MM.1S (cell line): Measurements from ENCODE around the gene GSC.
"Not testable (repeated sequence)": the region's sequence is repeated elsewhere in the genome, so short reads cannot be mapped to it uniquely, and the experiment has no call there.

Experiments used
- DNase-seq: peaks from one replicate; pipeline ENCODE4 v3.0.0-alpha.2; 2015
- H2AFZ ChIP-seq: fragments of 300-600 bp; sonication (generic); 2 replicates; pipeline ENCODE4 v1.6.0; 2016; ENCODE audit warnings: antibody characterized with exemption, low read length
- H3F3A ChIP-seq: fragments of 300-600 bp; sonication (generic); 2 replicates; pipeline ENCODE4 v1.6.1; 2016; ENCODE audit warnings: mild to moderate bottlenecking, antibody characterized with exemption, low read length, moderate library complexity, mixed read lengths; ENCODE audit not compliant: insufficient read depth
- H3K27ac ChIP-seq: fragments of 300-600 bp; sonication (generic); 2 replicates; pipeline ENCODE4 v1.5.1; 2016; ENCODE audit warnings: mild to moderate bottlenecking, low read length
- H3K27me3 ChIP-seq: fragments of 300-600 bp; sonication (generic); replicated peaks from 2 replicates; pipeline ENCODE4 v1.6.0; 2016; ENCODE audit warnings: low read length; ENCODE audit not compliant: insufficient read depth
- H3K36me3 ChIP-seq: fragments of 300-600 bp; sonication (generic); replicated peaks from 2 replicates; pipeline ENCODE4 v1.6.1; 2016; ENCODE audit warnings: mild to moderate bottlenecking, low read length, mixed read lengths; ENCODE audit not compliant: insufficient read depth
- H3K4me1 ChIP-seq: fragments of 300-600 bp; sonication (generic); 2 replicates; pipeline ENCODE4 v1.6.1; 2016; ENCODE audit warnings: low read length, mixed read lengths
- H3K4me2 ChIP-seq: fragments of 300-600 bp; sonication (generic); 2 replicates; pipeline ENCODE4 v1.6.0; 2016; ENCODE audit warnings: low read depth, low read length
- H3K4me3 ChIP-seq: fragments of 300-600 bp; sonication (generic); 2 replicates; pipeline ENCODE4 v1.5.1; 2016; ENCODE audit warnings: low read length, mixed read lengths
- H3K79me2 ChIP-seq: fragments of 300-600 bp; sonication (generic); 2 replicates; pipeline ENCODE4 v1.6.1; 2016; ENCODE audit warnings: mixed run types, low read length, mixed read lengths
- H3K9ac ChIP-seq: fragments of 300-600 bp; sonication (generic); 2 replicates; pipeline ENCODE4 v1.6.1; 2016; ENCODE audit warnings: low read length, mixed read lengths
- H3K9me2 ChIP-seq: fragments of 300-600 bp; sonication (generic); replicated peaks from 2 replicates; pipeline ENCODE4 v1.6.1; 2016; ENCODE audit warnings: mild to moderate bottlenecking, low read length, mixed read lengths; ENCODE audit not compliant: insufficient read depth
- H3K9me3 ChIP-seq: fragments of 300-600 bp; sonication (generic); replicated peaks from 2 replicates; pipeline ENCODE4 v1.6.1; 2016; ENCODE audit warnings: mild to moderate bottlenecking, low read length, mixed read lengths; ENCODE audit not compliant: insufficient read depth
- H4K20me1 ChIP-seq: fragments of 300-600 bp; sonication (generic); 2 replicates; pipeline ENCODE4 v1.6.1; 2016; ENCODE audit warnings: mild to moderate bottlenecking, low read length, moderate library complexity, mixed read lengths; ENCODE audit not compliant: insufficient read depth
- EZH2 ChIP-seq: fragments of 300-600 bp; sonication (generic); optimal IDR thresholded peaks from 2 replicates; pipeline ENCODE3; 2017; ENCODE audit warnings: low read depth, mild to moderate bottlenecking, antibody characterized with exemption, low read length, mixed read lengths
- EZH2phosphoT487 ChIP-seq: fragments of 300-600 bp; sonication (generic); IDR thresholded peaks from 2 replicates; pipeline ENCODE4 v1.6.1; 2018; ENCODE audit warnings: antibody characterized with exemption, low read length
- TF ChIP-seq, protein P1 (sequence below): fragments of 300-600 bp; sonication (generic); IDR thresholded peaks from 2 replicates; pipeline ENCODE4 v1.5.1; 2016; ENCODE audit warnings: antibody characterized with exemption, low read length, mixed read lengths

Gene GSC

DNA sequence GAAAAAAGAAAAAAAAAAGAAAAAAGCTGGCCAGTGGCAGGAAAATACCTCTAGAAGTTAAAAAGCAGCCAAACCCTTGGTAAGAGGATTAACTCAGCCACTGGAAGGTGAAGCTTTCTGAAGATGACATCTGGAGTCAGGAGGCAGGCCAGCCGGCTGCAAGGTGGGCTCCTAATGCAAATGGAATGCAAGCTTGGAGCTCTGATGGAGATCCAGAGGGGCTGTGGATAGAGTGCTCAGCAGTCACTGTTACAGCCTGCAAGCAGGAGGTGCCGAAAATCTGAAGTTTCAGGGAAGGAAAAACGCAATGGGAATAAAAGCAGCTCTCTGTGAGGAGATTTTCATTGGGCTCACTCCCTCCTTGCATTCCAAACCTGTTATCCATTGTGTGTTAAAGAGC is 41.0 kb downstream of the GSC start:
- Histone ChIP-seq H3F3A (no peaks in the 10 kb centered on the region), H3K27me3 (no peaks in the 10 kb centered on the region)

DNA sequence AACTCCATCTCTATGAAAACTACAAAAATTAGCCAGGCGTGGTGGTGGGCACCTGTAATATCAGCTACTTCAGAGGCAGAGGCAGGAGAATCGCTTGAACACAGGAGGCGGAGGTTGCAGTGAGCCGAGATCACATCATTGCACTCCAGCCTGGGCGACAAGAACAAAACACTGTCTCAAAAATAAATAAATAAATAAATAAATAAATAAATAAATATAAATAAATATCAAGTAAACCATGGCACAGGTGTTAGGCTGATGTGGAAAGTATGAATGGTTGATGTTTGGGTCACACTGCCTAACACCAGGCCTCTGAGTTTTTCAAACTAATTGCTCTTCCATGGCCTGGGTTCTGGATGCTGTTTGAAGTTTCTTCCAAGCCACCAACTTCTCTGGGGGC is 41.5 kb downstream of the GSC start:
- not testable (repeated sequence) for H3F3A ChIP-seq, H3K4me3 ChIP-seq, H3K36me3 ChIP-seq, DNase-seq, H3K9me3 ChIP-seq, H3K9ac ChIP-seq, H3K27ac ChIP-seq, H3K27me3 ChIP-seq, H3K79me2 ChIP-seq, H4K20me1 ChIP-seq, H2AFZ ChIP-seq, H3K9me2 ChIP-seq, H3K4me2 ChIP-seq, H3K4me1 ChIP-seq

More for the DNA sequence above, 41.0 kb downstream of the GSC start:
- DNase-seq: no peak
- H3K36me3 ChIP-seq: no peaks in the 10 kb centered on the region
- H3K79me2 ChIP-seq: no peaks in the 10 kb centered on the region
- no peak for TF ChIP-seq EZH2
- TF ChIP-seq EZH2phosphoT487: no peak
- TF ChIP-seq, protein P1, sequence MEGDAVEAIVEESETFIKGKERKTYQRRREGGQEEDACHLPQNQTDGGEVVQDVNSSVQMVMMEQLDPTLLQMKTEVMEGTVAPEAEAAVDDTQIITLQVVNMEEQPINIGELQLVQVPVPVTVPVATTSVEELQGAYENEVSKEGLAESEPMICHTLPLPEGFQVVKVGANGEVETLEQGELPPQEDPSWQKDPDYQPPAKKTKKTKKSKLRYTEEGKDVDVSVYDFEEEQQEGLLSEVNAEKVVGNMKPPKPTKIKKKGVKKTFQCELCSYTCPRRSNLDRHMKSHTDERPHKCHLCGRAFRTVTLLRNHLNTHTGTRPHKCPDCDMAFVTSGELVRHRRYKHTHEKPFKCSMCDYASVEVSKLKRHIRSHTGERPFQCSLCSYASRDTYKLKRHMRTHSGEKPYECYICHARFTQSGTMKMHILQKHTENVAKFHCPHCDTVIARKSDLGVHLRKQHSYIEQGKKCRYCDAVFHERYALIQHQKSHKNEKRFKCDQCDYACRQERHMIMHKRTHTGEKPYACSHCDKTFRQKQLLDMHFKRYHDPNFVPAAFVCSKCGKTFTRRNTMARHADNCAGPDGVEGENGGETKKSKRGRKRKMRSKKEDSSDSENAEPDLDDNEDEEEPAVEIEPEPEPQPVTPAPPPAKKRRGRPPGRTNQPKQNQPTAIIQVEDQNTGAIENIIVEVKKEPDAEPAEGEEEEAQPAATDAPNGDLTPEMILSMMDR: no peak
- no peak overlapping the region for H3K27ac ChIP-seq
- H4K20me1 ChIP-seq: no peaks in the 10 kb centered on the region
- no peak overlapping the region for H3K4me2 ChIP-seq
- no peak overlapping the region for H3K4me3 ChIP-seq
- no peak overlapping the region for H3K9ac ChIP-seq
- no peaks in the 10 kb centered on the region for H3K9me2 ChIP-seq
- no peaks in the 10 kb centered on the region for H3K9me3 ChIP-seq
- H2AFZ ChIP-seq: no peak overlapping the region
- H3K4me1 ChIP-seq: no peaks in the 10 kb centered on the region

DNA sequence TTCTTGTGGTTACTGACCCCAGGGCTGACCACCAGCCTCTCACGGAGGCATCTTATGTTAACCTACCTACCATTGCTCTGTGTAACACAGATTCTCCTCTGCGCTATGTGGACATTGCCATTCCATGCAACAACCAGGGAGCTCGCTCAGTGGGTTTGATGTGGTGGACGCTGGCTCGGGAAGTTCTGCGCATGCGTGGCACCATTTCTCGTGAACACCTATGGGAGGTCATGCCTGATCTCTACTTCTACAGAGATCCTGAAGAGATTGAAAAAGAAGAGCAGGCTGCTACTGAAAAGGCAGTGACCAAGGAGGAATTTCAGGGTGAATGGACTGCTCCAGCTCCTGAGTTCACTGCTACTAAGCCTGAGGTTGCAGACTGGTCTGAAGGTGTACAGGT is 43.3 kb downstream of the GSC start:
- H2AFZ ChIP-seq, H3K79me2 ChIP-seq, H3K36me3 ChIP-seq, H3K27ac ChIP-seq, H4K20me1 ChIP-seq, H3K4me1 ChIP-seq, H3K9me3 ChIP-seq, H3K9me2 ChIP-seq, H3K9ac ChIP-seq, H3K4me2 ChIP-seq, DNase-seq, H3K4me3 ChIP-seq, H3F3A ChIP-seq, H3K27me3 ChIP-seq: not testable (repeated sequence)

DNA sequence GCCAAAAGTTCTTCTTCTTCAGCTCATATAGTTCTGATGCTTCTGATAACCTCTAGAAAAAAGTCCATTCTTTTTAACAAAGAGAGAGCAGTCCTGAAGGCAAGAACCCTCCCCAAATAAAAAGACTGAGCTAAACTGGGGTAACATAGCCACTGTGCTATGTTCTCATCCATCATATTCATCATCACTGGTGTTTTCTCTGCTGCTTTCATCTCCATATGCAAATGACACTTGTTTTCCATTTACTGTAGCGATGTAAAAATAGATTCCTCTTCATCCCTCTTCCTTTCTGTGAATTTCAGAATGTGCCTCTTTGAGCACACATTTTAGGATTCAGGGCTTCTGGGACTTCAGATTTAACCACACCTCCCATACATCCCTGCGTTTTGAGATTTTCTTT is 44.9 kb downstream of the GSC start:
- Histone ChIP-seq H3K27me3 (no peaks in the 10 kb centered on the region), H2AFZ (no peak overlapping the region), H4K20me1 (no peaks in the 10 kb centered on the region), H3K9ac (no peak overlapping the region), H3K9me3 (no peaks in the 10 kb centered on the region), H3K27ac (no peak overlapping the region), H3K4me1 (no peaks in the 10 kb centered on the region), H3K79me2 (no peaks in the 10 kb centered on the region), H3F3A (no peaks in the 10 kb centered on the region), H3K4me2 (no peak overlapping the region), H3K9me2 (no peaks in the 10 kb centered on the region), H3K4me3 (no peak overlapping the region), H3K36me3 (no peaks in the 10 kb centered on the region)
- TF ChIP-seq EZH2 (no peak), EZH2phosphoT487 (no peak)
- TF ChIP-seq, protein P1: no peak
- DNase-seq: no peak
